Astrocyte of the cerebellum (primary cell): ENCODE data around the gene FOXK2.

Experiments
- DNase-seq: peaks from one replicate; pipeline ENCODE4 v3.0.0-alpha.2; 2011; ENCODE audit warnings: low read depth
- H3K4me3 ChIP-seq: 2 replicates; pipeline ENCODE4 v1.5.1; 2011; ENCODE audit warnings: mild to moderate bottlenecking, low read depth, low read length, moderate library complexity
- CTCF ChIP-seq: IDR thresholded peaks from 2 replicates; pipeline ENCODE4 v1.5.1; 2012; ENCODE audit warnings: low read length, low read depth, moderate library complexity, mild to moderate bottlenecking; ENCODE audit errors: missing control alignments
- in situ Hi-C: cut with HindIII; loops from 2 replicates; pipeline ENCODE4 v1.10.0; 2017; ENCODE audit warnings: low sequenced_read_pairs

Gene FOXK2

GRCh38 chr17:82647593-82648164, 128.1 kb downstream of the FOXK2 start:
- no peak for DNase-seq
- in situ Hi-C loops = no loop called here
- peak overlapping the region; percentile 94 for H3K4me3 ChIP-seq
- TF ChIP-seq CTCF = peak; percentile 34

- in situ Hi-C loops = no loop called here
- peak; percentile 89 for DNase-seq
- TF ChIP-seq CTCF = no peak
- peak within 1 kb of the TSS; percentile 94 for H3K4me3 ChIP-seq
These were observed 128.7 kb downstream of the FOXK2 start, which contains the start of gene WDR45B for GRCh38 chr17:82648165-82648668. TSS of gene WDR45B (minus strand) at chr17:82648444. CDS start at chr17:82648340, 104 bp downstream.

- in situ Hi-C loops = no loop called here
- no peak for DNase-seq
- H3K4me3 ChIP-seq = peak overlapping the region; percentile 38
- TF ChIP-seq CTCF = no peak
These were observed 129.3 kb downstream of the FOXK2 start for GRCh38 chr17:82648742-82649331.

- H3K4me3 ChIP-seq = no peak overlapping the region
- no peak for TF ChIP-seq CTCF
- no peak for DNase-seq
- in situ Hi-C loops = no loop called here
These were observed 130.1 kb downstream of the FOXK2 start for GRCh38 chr17:82649501-82650261.

- no peak for DNase-seq
- TF ChIP-seq CTCF = no peak
- H3K4me3 ChIP-seq = no peak overlapping the region
- in situ Hi-C loops = no loop called here
These were observed 131.2 kb downstream of the FOXK2 start for GRCh38 chr17:82650723-82651122.

GRCh38 chr17:82653651-82654528, 134.4 kb downstream of the FOXK2 start:
- TF ChIP-seq CTCF = no peak
- no peak overlapping the region for H3K4me3 ChIP-seq
- no peak for DNase-seq
- in situ Hi-C loops = no loop called here
